D721Med (cell line): Measurements from ENCODE around the gene CEP44.

Experiments
- DNase-seq: peaks from one replicate; pipeline ENCODE4 v3.0.0; 2011; ENCODE audit warnings: low spot score; ENCODE audit not compliant: insufficient read length
- FAIRE-seq: peaks from 2 replicates; lab custom pipeline; 2011; peaks lifted over from hg19 to GRCh38; lab: Jason Lieb, UNC
- CTCF ChIP-seq: IDR thresholded peaks from 2 replicates; pipeline ENCODE4 v1.5.1; 2012; ENCODE audit warnings: mild to moderate bottlenecking, control low read depth; ENCODE audit not compliant: insufficient read depth; ENCODE audit errors: missing control alignments

Gene CEP44

GRCh38 chr4:174307694-174308093 lies 24.0 kb downstream of the CEP44 start:
- DNase-seq (no peak), FAIRE-seq (no peak)
- no peak for TF ChIP-seq CTCF

GRCh38 chr4:174312993-174313392 lies 29.3 kb downstream of the CEP44 start:
- DNase-seq (no peak), FAIRE-seq (no peak)
- TF ChIP-seq CTCF = no peak

- FAIRE-seq (no peak), DNase-seq (no peak)
- TF ChIP-seq CTCF = no peak
Measured at GRCh38 chr4:174314274-174314673, 30.6 kb downstream of the CEP44 start.

- TF ChIP-seq CTCF = no peak
- DNase-seq (no peak), FAIRE-seq (no peak)
Measured at GRCh38 chr4:174314770-174315169, 31.1 kb downstream of the CEP44 start.

- no peak for FAIRE-seq
- no peak for TF ChIP-seq CTCF
- no peak for DNase-seq
Measured at GRCh38 chr4:174316546-174316945, 32.8 kb downstream of the CEP44 start.

- DNase-seq = no peak
- TF ChIP-seq CTCF = no peak
- no peak for FAIRE-seq
Measured at GRCh38 chr4:174316954-174317353, 33.2 kb downstream of the CEP44 start.

GRCh38 chr4:174317531-174317930 lies 33.8 kb downstream of the CEP44 start:
- FAIRE-seq (no peak), DNase-seq (no peak)
- TF ChIP-seq CTCF = no peak
